Neural progenitor cell (in vitro differentiated cells): ENCODE results near the gene ITIH6. TPM values are rescaled to one million over a fixed set of nuclear protein-coding genes. Genes with fewer than 3 reads are reported as not detected.
"Not testable (repeated sequence)": the region's sequence is repeated elsewhere in the genome, so short reads cannot be mapped to it uniquely, and the experiment has no call there.

Source experiments
- DNase-seq: peaks from one replicate; pipeline ENCODE4 v3.0.0-alpha.2; 2016; ENCODE audit warnings: low spot score
- H2AFZ ChIP-seq: fragments of 200-600 bp; sonication (generic); replicated peaks from 2 replicates; pipeline ENCODE4 v1.6.1; 2016; ENCODE audit warnings: antibody characterized with exemption
- H3F3A ChIP-seq: fragments of 200-600 bp; sonication (generic); 2 replicates; pipeline ENCODE4 v1.6.1; 2016; ENCODE audit warnings: antibody characterized with exemption, low read depth
- H3K27ac ChIP-seq: fragments of 200-600 bp; sonication (generic); 2 replicates; pipeline ENCODE4 v1.5.1; 2016; ENCODE audit warnings: mild to moderate bottlenecking
- H3K27me3 ChIP-seq: fragments of 200-600 bp; sonication (generic); 2 replicates; pipeline ENCODE4 v1.6.1; 2016; ENCODE audit warnings: mild to moderate bottlenecking, moderate library complexity
- H3K36me3 ChIP-seq: fragments of 200-600 bp; sonication (generic); 2 replicates; pipeline ENCODE4 v1.5.1; 2016
- H3K4me1 ChIP-seq: fragments of 200-600 bp; sonication (generic); 2 replicates; pipeline ENCODE4 v1.6.1; 2016; ENCODE audit warnings: mixed run types
- H3K4me2 ChIP-seq: fragments of 200-600 bp; sonication (generic); 2 replicates; pipeline ENCODE4 v1.6.1; 2016
- H3K4me3 ChIP-seq: fragments of 200-600 bp; sonication (generic); 2 replicates; pipeline ENCODE4 v1.5.1; 2016
- H3K79me2 ChIP-seq: fragments of 200-600 bp; sonication (generic); 2 replicates; pipeline ENCODE4 v1.6.1; 2016; ENCODE audit warnings: low read depth
- H3K9ac ChIP-seq: fragments of 200-600 bp; sonication (generic); 2 replicates; pipeline ENCODE4 v1.6.1; 2016
- H3K9me3 ChIP-seq: fragments of 200-600 bp; sonication (generic); 2 replicates; pipeline ENCODE4 v1.5.1; 2016; ENCODE audit warnings: low read depth
- H4K20me1 ChIP-seq: fragments of 200-600 bp; sonication (generic); 2 replicates; pipeline ENCODE4 v1.6.1; 2016; ENCODE audit warnings: low read depth
- H3K27ac Mint-ChIP-seq: 3 replicates; pipeline ENCODE4 v1.8.0; 2021; ENCODE audit warnings: mixed read lengths
- H3K27me3 Mint-ChIP-seq: 2 replicates; pipeline ENCODE4 v1.8.0; 2022; ENCODE audit warnings: low read depth, mild to moderate bottlenecking, inconsistent platforms, moderate library complexity, mixed read lengths; ENCODE audit not compliant: insufficient read depth
- H3K36me3 Mint-ChIP-seq: 3 replicates; pipeline ENCODE4 v1.8.0; 2021; ENCODE audit warnings: mixed read lengths
- H3K4me1 Mint-ChIP-seq: 3 replicates; pipeline ENCODE4 v1.8.0; 2021; ENCODE audit warnings: mixed read lengths
- H3K4me3 Mint-ChIP-seq: 3 replicates; pipeline ENCODE4 v1.8.0; 2021; ENCODE audit warnings: mild to moderate bottlenecking, moderate library complexity, mixed read lengths
- H3K9me3 Mint-ChIP-seq: 3 replicates; pipeline ENCODE4 v1.8.0; 2020; ENCODE audit warnings: mixed read lengths
- CTCF ChIP-seq: fragments of 200-600 bp; sonication (generic); IDR thresholded peaks from 2 replicates; pipeline ENCODE4 v1.5.1; 2017; ENCODE audit warnings: antibody characterized with exemption, mild to moderate bottlenecking
- EZH2 ChIP-seq: fragments of 200-600 bp; sonication (generic); IDR thresholded peaks from 2 replicates; pipeline ENCODE4 v1.6.1; 2017; ENCODE audit warnings: antibody characterized with exemption, mild to moderate bottlenecking, moderate library complexity
- EZH2phosphoT487 ChIP-seq: fragments of 200-600 bp; sonication (generic); IDR thresholded peaks from 2 replicates; pipeline ENCODE4 v1.6.1; 2017; ENCODE audit warnings: antibody characterized with exemption
- total RNA-seq: library from RNA; depleted of rRNA; stranded (reverse); fragments of >200 nt; gene quantifications from 2 replicates; pipeline ENCODE4 v1.2.3, GENCODE V29; 2015; ENCODE audit warnings: low replicate concordance

The ITIH6 gene
- total RNA-seq, 1 donor from 2014 or later, result not detected

- TF ChIP-seq CTCF (no peak), EZH2 (no peak), EZH2phosphoT487 (no peak)
- DNase-seq, result no peak
- H3K36me3 Mint-ChIP-seq, result no peaks in the 10 kb centered on the region
- no peaks in the 10 kb centered on the region for H3K9me3 ChIP-seq
- no peaks in the 10 kb centered on the region for H3F3A ChIP-seq
- H3K36me3 ChIP-seq, result no peaks in the 10 kb centered on the region
- peaks cover 3% of the 10 kb centered on the region for H3K9me3 Mint-ChIP-seq
- no peak overlapping the region for H3K27ac ChIP-seq
- H4K20me1 ChIP-seq, result no peaks in the 10 kb centered on the region
- H3K9ac ChIP-seq, result no peak overlapping the region
- no peak overlapping the region for H2AFZ ChIP-seq
- H3K27me3 ChIP-seq, result no peaks in the 10 kb centered on the region
- H3K4me1 ChIP-seq, result no peaks in the 10 kb centered on the region
- H3K4me3 ChIP-seq, result no peak overlapping the region
- no peak overlapping the region for H3K4me3 Mint-ChIP-seq
- no peaks in the 10 kb centered on the region for H3K4me1 Mint-ChIP-seq
- H3K27ac Mint-ChIP-seq, result no peak overlapping the region
- peaks cover 4% of the 10 kb centered on the region for H3K27me3 Mint-ChIP-seq
- no peak overlapping the region for H3K4me2 ChIP-seq
- no peaks in the 10 kb centered on the region for H3K79me2 ChIP-seq
These were observed 50.2 kb downstream of the ITIH6 start for GRCh38 chrX:54747733-54748393.

DNA sequence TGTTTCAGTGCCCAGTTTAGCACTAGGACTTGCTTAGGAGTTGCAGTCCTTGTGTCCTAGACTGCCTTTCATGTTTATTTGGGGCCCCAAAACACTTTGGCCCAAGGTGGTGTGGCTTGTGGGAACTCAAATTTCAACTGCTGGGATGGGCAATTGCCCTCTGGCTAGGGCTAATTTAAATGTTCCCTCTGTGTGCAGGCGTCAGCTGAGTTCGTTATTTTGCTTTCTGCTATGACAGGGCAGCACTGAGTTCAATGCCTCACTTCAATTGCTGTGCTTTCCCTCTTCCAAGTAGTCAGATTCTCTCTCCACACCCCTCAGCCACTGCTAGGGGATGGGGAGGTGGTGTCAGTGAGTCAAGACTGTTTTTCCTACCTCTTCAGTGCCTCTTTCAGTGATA, 51.1 kb downstream of the ITIH6 start:
- no peak for TF ChIP-seq EZH2phosphoT487
- TF ChIP-seq EZH2, result no peak
- TF ChIP-seq CTCF, result no peak
- Histone ChIP-seq H3K27ac (no peak overlapping the region), H3F3A (no peaks in the 10 kb centered on the region), H2AFZ (no peak overlapping the region), H3K9ac (no peak overlapping the region), H3K4me3 (no peak overlapping the region), H3K4me1 (no peaks in the 10 kb centered on the region), H3K9me3 (no peaks in the 10 kb centered on the region), H3K79me2 (no peaks in the 10 kb centered on the region), H3K4me2 (no peak overlapping the region), H3K36me3 (no peaks in the 10 kb centered on the region), H3K27me3 (no peaks in the 10 kb centered on the region), H4K20me1 (no peaks in the 10 kb centered on the region)
- Mint-ChIP-seq H3K9me3 (peaks cover 3% of the 10 kb centered on the region), H3K36me3 (no peaks in the 10 kb centered on the region), H3K27me3 (peaks cover 4% of the 10 kb centered on the region), H3K27ac (no peak overlapping the region), H3K4me1 (no peaks in the 10 kb centered on the region), H3K4me3 (no peak overlapping the region)
- no peak for DNase-seq

DNA sequence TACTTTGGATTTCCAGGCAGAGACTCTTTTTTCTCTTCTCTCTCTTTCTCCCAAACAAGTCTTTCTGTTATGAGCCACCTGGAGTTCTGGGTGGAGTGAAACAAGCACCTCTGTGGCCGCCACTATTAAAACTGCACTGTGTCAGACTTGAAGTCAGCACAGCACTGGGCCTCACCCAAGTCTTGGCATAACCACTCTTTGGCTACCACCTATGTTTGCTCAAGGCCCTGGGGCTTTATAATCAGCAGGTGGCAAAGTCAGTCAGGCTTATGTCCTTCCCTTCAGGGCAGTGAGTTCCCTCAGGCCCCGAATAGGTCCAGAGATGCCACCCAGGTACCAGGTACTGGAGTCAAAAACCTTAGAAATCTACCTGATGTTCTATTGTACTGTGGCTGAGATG, 52.4 kb downstream of the ITIH6 start:
- Histone ChIP-seq H3F3A (no peaks in the 10 kb centered on the region), H3K4me1 (no peaks in the 10 kb centered on the region), H3K79me2 (no peaks in the 10 kb centered on the region), H3K27me3 (no peaks in the 10 kb centered on the region), H3K36me3 (no peaks in the 10 kb centered on the region), H2AFZ (no peak overlapping the region), H3K4me2 (no peak overlapping the region), H3K4me3 (no peak overlapping the region), H3K9ac (no peak overlapping the region), H3K27ac (no peak overlapping the region), H3K9me3 (peaks cover 6% of the 10 kb centered on the region), H4K20me1 (no peaks in the 10 kb centered on the region)
- Mint-ChIP-seq H3K36me3 (no peaks in the 10 kb centered on the region), H3K9me3 (no peaks in the 10 kb centered on the region), H3K27ac (no peak overlapping the region), H3K4me1 (no peaks in the 10 kb centered on the region), H3K4me3 (no peak overlapping the region), H3K27me3 (peaks cover 2% of the 10 kb centered on the region)
- no peak for TF ChIP-seq CTCF
- no peak for TF ChIP-seq EZH2phosphoT487
- TF ChIP-seq EZH2, result no peak
- no peak for DNase-seq

- peaks cover 31% of the 10 kb centered on the region for H3K9me3 Mint-ChIP-seq
- not testable (repeated sequence) for H3K36me3 Mint-ChIP-seq
These were observed 59.5 kb downstream of the ITIH6 start for GRCh38 chrX:54738567-54738966.

GRCh38 chrX:54736298-54736942, 61.6 kb downstream of the ITIH6 start:
- not testable (repeated sequence) for H3K27me3 ChIP-seq, H2AFZ ChIP-seq, H3K9ac ChIP-seq, H3K4me2 ChIP-seq, H3K27ac ChIP-seq, H3K36me3 ChIP-seq, H3K9me3 ChIP-seq, H3K4me1 Mint-ChIP-seq, H3K4me3 Mint-ChIP-seq, H3K79me2 ChIP-seq, H3F3A ChIP-seq, DNase-seq, H3K27ac Mint-ChIP-seq, H3K4me3 ChIP-seq, H3K36me3 Mint-ChIP-seq, H3K27me3 Mint-ChIP-seq, H4K20me1 ChIP-seq, H3K4me1 ChIP-seq
- peaks cover 35% of the 10 kb centered on the region for H3K9me3 Mint-ChIP-seq

More at GRCh38 chrX:54738567-54738966, 59.5 kb downstream of the ITIH6 start:
- H3K9me3 ChIP-seq, H3F3A ChIP-seq, H3K4me1 Mint-ChIP-seq, H2AFZ ChIP-seq, H3K9ac ChIP-seq, H4K20me1 ChIP-seq, H3K79me2 ChIP-seq, H3K27ac Mint-ChIP-seq, H3K4me3 ChIP-seq, H3K27ac ChIP-seq, H3K36me3 ChIP-seq, H3K27me3 Mint-ChIP-seq, H3K4me1 ChIP-seq, H3K4me3 Mint-ChIP-seq, H3K27me3 ChIP-seq, H3K4me2 ChIP-seq, DNase-seq: not testable (repeated sequence)
